Activated T-cell treated with anti-CD3 and anti-CD28 coated beads, Interleukin-2, amount 50 U/mL, for 4 hours (primary cell): Measurements from ENCODE around the gene HELT. TPM values are rescaled to one million over a fixed set of nuclear protein-coding genes. Genes with fewer than 3 reads are reported as not detected.
A peak's percentile ranks its signal among the peaks of the same experiment; 100 is the strongest.
"Not testable (repeated sequence)": the region's sequence is repeated elsewhere in the genome, so short reads cannot be mapped to it uniquely, and the experiment has no call there.

Experiments
- ATAC-seq, 2 donors: fragments of 200-7000 bp; cut with Tn5 transposase; one replicate each; pipeline ENCODE4 v1.10.0; 2021
- DNase-seq: peaks from one replicate; pipeline ENCODE4 v3.0.0-alpha.2; 2020
- H3K27me3 Mint-ChIP-seq: one replicate; pipeline ENCODE4 v1.8.0; 2021; ENCODE audit warnings: low read depth, mixed read lengths
- H3K36me3 Mint-ChIP-seq: one replicate; pipeline ENCODE4 v1.8.0; 2022; ENCODE audit warnings: mixed read lengths; ENCODE audit not compliant: insufficient read depth
- H3K4me1 Mint-ChIP-seq: one replicate; pipeline ENCODE4 v1.8.0; 2021; ENCODE audit warnings: low read depth, mixed read lengths
- H3K4me3 Mint-ChIP-seq: one replicate; pipeline ENCODE4 v1.8.0; 2021; ENCODE audit warnings: mild to moderate bottlenecking, moderate library complexity, mixed read lengths
- H3K9me3 Mint-ChIP-seq: one replicate; pipeline ENCODE4 v1.8.0; 2021; ENCODE audit warnings: mixed read lengths
- total RNA-seq, 3 donors: library from RNA; stranded (reverse); gene quantifications; one replicate each; pipeline ENCODE4 v1.2.1, GENCODE V29; 2021

HELT gene
- total RNA-seq, 3 donors from 2014 or later = not detected

GRCh38 chr4:184991860-184992259, 26.4 kb upstream of the HELT start:
- Mint-ChIP-seq H3K27me3 (no peaks in the 10 kb centered on the region), H3K4me1 (no peaks in the 10 kb centered on the region), H3K4me3 (no peak overlapping the region), H3K36me3 (no peaks in the 10 kb centered on the region), H3K9me3 (no peaks in the 10 kb centered on the region)
- no peak for ATAC-seq
- no peak for DNase-seq

- Mint-ChIP-seq H3K4me3 (no peak overlapping the region), H3K27me3 (no peaks in the 10 kb centered on the region), H3K4me1 (no peaks in the 10 kb centered on the region), H3K9me3 (no peaks in the 10 kb centered on the region), H3K36me3 (no peaks in the 10 kb centered on the region)
- DNase-seq = no peak
- no peak for ATAC-seq
These were observed 25.9 kb upstream of the HELT start for GRCh38 chr4:184992422-184992821.

- no peaks in the 10 kb centered on the region for H3K27me3 Mint-ChIP-seq
- H3K4me1 Mint-ChIP-seq = no peaks in the 10 kb centered on the region
- no peak for ATAC-seq
- H3K4me3 Mint-ChIP-seq = no peak overlapping the region
- no peaks in the 10 kb centered on the region for H3K36me3 Mint-ChIP-seq
- DNase-seq = no peak
- H3K9me3 Mint-ChIP-seq = no peaks in the 10 kb centered on the region
These were observed 25.0 kb upstream of the HELT start for GRCh38 chr4:184993247-184993646.

- Mint-ChIP-seq H3K36me3 (no peaks in the 10 kb centered on the region), H3K9me3 (no peaks in the 10 kb centered on the region), H3K4me1 (no peaks in the 10 kb centered on the region), H3K27me3 (no peaks in the 10 kb centered on the region), H3K4me3 (no peak overlapping the region)
- no peak for DNase-seq
- ATAC-seq = no peak
These were observed 24.2 kb upstream of the HELT start for GRCh38 chr4:184994010-184994622.

GRCh38 chr4:184994623-184995010, 23.7 kb upstream of the HELT start:
- no peak for DNase-seq
- Mint-ChIP-seq H3K36me3 (no peaks in the 10 kb centered on the region), H3K9me3 (no peaks in the 10 kb centered on the region), H3K4me1 (no peaks in the 10 kb centered on the region), H3K27me3 (no peaks in the 10 kb centered on the region), H3K4me3 (no peak overlapping the region)
- ATAC-seq = no peak

- not testable (repeated sequence) for ATAC-seq, H3K27me3 Mint-ChIP-seq, H3K4me1 Mint-ChIP-seq, DNase-seq, H3K9me3 Mint-ChIP-seq, H3K4me3 Mint-ChIP-seq, H3K36me3 Mint-ChIP-seq
These were observed 20.6 kb upstream of the HELT start for GRCh38 chr4:184997656-184998055.

GRCh38 chr4:185002784-185003183, 15.5 kb upstream of the HELT start:
- DNase-seq (no peak), ATAC-seq (no peak)
- H3K27me3 Mint-ChIP-seq = peaks cover 14% of the 10 kb centered on the region
- peaks cover 4% of the 10 kb centered on the region for H3K4me1 Mint-ChIP-seq
- no peak overlapping the region for H3K4me3 Mint-ChIP-seq
- H3K36me3 Mint-ChIP-seq = no peaks in the 10 kb centered on the region
- H3K9me3 Mint-ChIP-seq = no peaks in the 10 kb centered on the region

GRCh38 chr4:185003596-185004351, 14.5 kb upstream of the HELT start:
- Mint-ChIP-seq H3K36me3 (no peaks in the 10 kb centered on the region), H3K4me3 (no peak overlapping the region), H3K4me1 (peaks cover 4% of the 10 kb centered on the region), H3K27me3 (peaks cover 21% of the 10 kb centered on the region), H3K9me3 (no peaks in the 10 kb centered on the region)
- ATAC-seq = no peak
- DNase-seq = no peak

GRCh38 chr4:185004562-185005218, 13.6 kb upstream of the HELT start:
- peaks cover 4% of the 10 kb centered on the region for H3K4me1 Mint-ChIP-seq
- ATAC-seq (peak; percentile 62 to 69), DNase-seq (no peak)
- H3K4me3 Mint-ChIP-seq = peak overlapping the region; percentile 60
- H3K36me3 Mint-ChIP-seq = no peaks in the 10 kb centered on the region
- H3K9me3 Mint-ChIP-seq = no peaks in the 10 kb centered on the region
- H3K27me3 Mint-ChIP-seq = peaks cover 29% of the 10 kb centered on the region

GRCh38 chr4:185005219-185005819, 13.0 kb upstream of the HELT start:
- Mint-ChIP-seq H3K4me3 (peak overlapping the region; percentile 60), H3K27me3 (peaks cover 34% of the 10 kb centered on the region), H3K4me1 (peaks cover 4% of the 10 kb centered on the region), H3K36me3 (no peaks in the 10 kb centered on the region), H3K9me3 (no peaks in the 10 kb centered on the region)
- peak; percentile 70 for DNase-seq
- peak; percentile 92 to 95 for ATAC-seq

GRCh38 chr4:185011408-185011807, 6.9 kb upstream of the HELT start:
- ATAC-seq (no peak), DNase-seq (no peak)
- Mint-ChIP-seq H3K36me3 (no peaks in the 10 kb centered on the region), H3K27me3 (peaks cover 67% of the 10 kb centered on the region), H3K4me3 (no peak overlapping the region), H3K4me1 (no peaks in the 10 kb centered on the region), H3K9me3 (no peaks in the 10 kb centered on the region)

GRCh38 chr4:185013417-185014125, 4.7 kb upstream of the HELT start:
- H3K4me3 Mint-ChIP-seq = no peak overlapping the region

GRCh38 chr4:185015108-185015507, 3.2 kb upstream of the HELT start:
- ATAC-seq (no peak), DNase-seq (no peak)
- Mint-ChIP-seq H3K4me1 (peaks cover 3% of the 10 kb centered on the region), H3K4me3 (no peak overlapping the region), H3K9me3 (no peaks in the 10 kb centered on the region), H3K36me3 (no peaks in the 10 kb centered on the region), H3K27me3 (peaks cover 74% of the 10 kb centered on the region)

More at GRCh38 chr4:185013417-185014125, 4.7 kb upstream of the HELT start:
- no peak for DNase-seq
- no peaks in the 10 kb centered on the region for H3K9me3 Mint-ChIP-seq
- H3K27me3 Mint-ChIP-seq = peaks cover 77% of the 10 kb centered on the region
- ATAC-seq = no peak
- peaks cover 2% of the 10 kb centered on the region for H3K4me1 Mint-ChIP-seq
- H3K36me3 Mint-ChIP-seq = no peaks in the 10 kb centered on the region
